GM18505 (cell line): ENCODE measurements around the gene TBC1D5.

ENCODE experiments used
- ATAC-seq: cut with Tn5 transposase; IDR thresholded peaks from one replicate; pipeline ENCODE4 v1.9.1; 2021; ENCODE audit not compliant: unreplicated experiment
- POLR2A ChIP-seq: IDR thresholded peaks from 4 replicates; pipeline ENCODE4 v1.6.1; 2011; ENCODE audit warnings: borderline replicate concordance; ENCODE audit not compliant: insufficient read depth, insufficient read length; ENCODE audit errors: extremely low read depth

Gene TBC1D5

DNA sequence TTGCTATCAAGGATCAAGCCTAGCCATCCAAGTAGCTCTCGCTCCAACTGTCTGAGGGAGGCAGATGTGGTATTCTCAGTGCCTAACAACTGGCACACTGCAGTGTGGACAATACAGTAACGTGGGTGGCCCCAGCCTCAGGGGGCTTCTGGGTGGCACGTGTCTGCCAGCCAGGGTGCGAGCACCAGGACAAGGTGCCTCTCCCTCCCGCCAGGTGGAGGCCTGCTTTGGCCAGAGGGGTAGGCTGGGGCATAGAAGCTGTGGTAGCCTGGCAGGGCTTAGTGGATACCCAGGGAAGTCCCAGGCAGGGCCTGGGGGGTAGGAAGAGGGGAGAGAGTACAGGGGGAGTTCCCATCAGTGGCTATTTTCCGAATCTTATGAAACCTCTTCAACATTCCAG, 623.7 kb downstream of the TBC1D5 start:
- TF ChIP-seq POLR2A: no peak
- ATAC-seq: no peak

DNA sequence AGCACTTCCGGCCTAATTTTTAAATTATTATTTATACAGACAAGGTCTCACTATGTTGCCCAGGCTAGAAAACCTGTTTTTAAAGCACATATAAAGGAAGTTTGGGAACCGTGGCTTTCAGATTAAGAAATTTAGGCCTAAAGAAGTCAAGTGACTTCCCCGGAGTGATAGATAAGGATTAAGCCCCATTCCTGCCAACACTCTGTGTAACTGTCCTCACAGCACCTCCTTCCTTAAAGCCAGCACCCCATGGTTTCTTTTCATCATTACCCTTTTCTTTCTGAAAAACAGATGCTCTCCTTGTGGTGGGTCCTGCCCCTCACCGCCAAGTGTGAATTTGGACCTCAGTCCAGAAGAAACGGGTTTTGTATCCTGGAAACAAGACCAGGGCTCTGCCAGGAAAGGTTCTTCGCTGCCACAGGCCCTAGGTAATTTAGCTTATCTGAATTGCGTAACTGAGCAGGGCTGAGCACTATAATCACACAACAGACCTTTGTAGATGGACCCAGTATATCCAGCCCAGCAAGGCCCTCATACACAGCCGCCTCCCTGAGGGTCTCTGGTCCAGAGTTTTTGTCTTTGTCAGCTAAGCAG, 626.3 kb downstream of the TBC1D5 start:
- no peak for ATAC-seq
- TF ChIP-seq POLR2A: no peak

DNA sequence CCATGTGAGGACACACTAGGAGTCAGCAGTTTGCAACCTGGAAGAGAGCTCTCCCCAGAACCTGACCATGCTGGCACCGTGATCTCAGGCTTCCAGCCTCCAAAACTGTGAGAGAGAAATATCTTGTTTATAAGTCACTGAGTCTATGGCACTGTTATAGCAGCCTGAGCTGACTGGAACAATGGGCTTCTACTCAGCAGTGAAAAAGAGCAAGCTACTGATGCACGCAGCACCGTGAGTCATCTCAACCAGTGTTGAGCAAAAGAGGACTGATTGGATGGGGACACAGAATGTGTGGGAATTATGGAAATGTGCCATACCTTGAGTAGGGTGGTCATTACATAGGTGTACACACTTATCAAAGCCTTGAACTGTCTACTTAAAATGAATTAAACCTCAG, 627.2 kb downstream of the TBC1D5 start:
- ATAC-seq: no peak
- TF ChIP-seq POLR2A: no peak

DNA sequence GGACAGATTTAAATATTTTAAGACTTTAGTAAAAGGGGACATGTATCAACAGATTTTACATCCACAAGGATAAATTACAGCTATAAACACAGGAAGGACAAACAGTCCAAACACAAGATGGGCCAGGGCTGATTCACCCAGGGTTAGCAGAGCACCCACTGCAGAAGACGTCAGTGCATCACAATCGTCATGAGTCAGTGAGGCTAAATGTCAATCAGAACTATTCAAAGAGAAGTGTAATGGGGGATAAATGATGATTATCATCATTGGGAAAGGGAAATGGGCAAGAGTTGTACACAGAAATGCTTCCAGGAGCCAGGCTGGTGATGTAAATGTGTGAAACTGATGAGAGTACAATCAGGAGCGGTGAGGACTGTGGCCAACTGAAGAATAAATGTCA, 630.8 kb downstream of the TBC1D5 start:
- no peak for TF ChIP-seq POLR2A
- ATAC-seq: no peak

DNA sequence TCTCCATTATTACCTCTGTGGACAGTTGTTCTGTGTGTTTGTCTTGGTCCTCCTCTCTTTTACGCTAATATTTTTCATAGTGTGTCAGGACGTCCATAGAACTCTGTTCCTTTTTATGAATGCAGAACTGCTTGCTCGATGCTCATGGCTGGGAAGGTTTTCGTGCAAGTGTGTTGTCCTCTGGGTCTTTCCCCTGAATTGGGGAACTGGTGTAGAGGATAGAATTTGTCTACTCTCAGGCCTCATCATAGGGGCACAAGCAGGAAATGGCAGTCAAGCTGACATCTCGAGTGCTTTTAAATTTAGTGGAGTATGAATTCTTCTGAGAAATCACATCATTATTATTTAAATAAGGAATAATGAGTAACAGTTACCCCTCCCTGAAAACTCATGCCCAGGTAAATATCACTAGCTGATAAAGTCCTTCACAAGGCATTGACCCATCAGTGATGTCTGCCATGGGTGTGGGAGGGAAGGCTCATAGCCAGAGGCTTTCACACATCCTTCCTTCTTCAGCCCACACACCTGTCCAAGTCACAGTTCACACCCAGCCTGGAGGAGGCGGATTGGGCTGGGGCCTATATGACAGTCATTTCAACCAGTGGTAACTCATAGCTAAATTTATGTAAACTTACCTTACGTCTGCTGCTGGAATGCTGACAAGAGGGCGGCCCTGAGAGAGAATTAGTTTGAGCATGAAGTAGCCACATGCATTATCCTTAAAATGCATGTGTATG, 631.6 kb downstream of the TBC1D5 start:
- ATAC-seq: no peak

More for the DNA sequence above, 631.6 kb downstream of the TBC1D5 start:
- no peak for TF ChIP-seq POLR2A
